H1 (cell line): ENCODE results near the gene DDX51. TPM values are rescaled to one million over a fixed set of nuclear protein-coding genes. Genes with fewer than 3 reads are reported as not detected.

Experiments used
- CTCF ChIA-PET: fragments of 300-600 bp; sonication (Branson Sonifier 250); formaldehyde crosslinking; loops from one replicate; lab custom pipeline; 2021; ENCODE audit not compliant: partially characterized antibody; lab: Charles Lee
- POLR2A ChIA-PET: fragments of 300-600 bp; sonication (Branson Sonifier 250); formaldehyde crosslinking; loops from one replicate; lab custom pipeline; 2021; ENCODE audit warnings: inconsistent platforms; ENCODE audit not compliant: partially characterized antibody; lab: Charles Lee
- DNase-seq, 2 experiments: peaks; one replicate each; pipeline versions ENCODE4 v3.0.0 to v3.0.0-alpha.2; 2010 to 2022; ENCODE audit warnings: low spot score in 2 of 2, low read depth in 1 of 2, mixed read lengths in 1 of 2
- FAIRE-seq: peaks from 2 replicates; lab custom pipeline; 2011; peaks lifted over from hg19 to GRCh38; lab: Jason Lieb, UNC
- H2AFZ ChIP-seq: 2 replicates; pipeline ENCODE4 v1.8.1; 2012; ENCODE audit warnings: low read length, inconsistent platforms
- H2AK5ac ChIP-seq: 2 replicates; pipeline ENCODE4 v1.6.1; 2013; ENCODE audit warnings: low read depth, low read length
- H2BK120ac ChIP-seq: replicated peaks from 2 replicates; pipeline ENCODE3; 2013; ENCODE audit warnings: low read depth, low read length, inconsistent platforms
- H2BK12ac ChIP-seq: 2 replicates; pipeline ENCODE4 v1.6.1; 2013; ENCODE audit warnings: low read depth, low read length
- H2BK15ac ChIP-seq: 2 replicates; pipeline ENCODE4 v1.6.1; 2013; ENCODE audit warnings: low read length
- H2BK20ac ChIP-seq: 2 replicates; pipeline ENCODE4 v1.6.1; 2013; ENCODE audit warnings: low read length
- H2BK5ac ChIP-seq: 2 replicates; pipeline ENCODE4 v1.6.1; 2013; ENCODE audit warnings: low read depth, low read length
- H3K14ac ChIP-seq: 2 replicates; pipeline ENCODE4 v1.6.1; 2013; ENCODE audit warnings: inconsistent platforms; ENCODE audit not compliant: insufficient read length
- H3K18ac ChIP-seq: 2 replicates; pipeline ENCODE4 v1.6.1; 2013; ENCODE audit warnings: low read length; ENCODE audit errors: extremely low read depth
- H3K23ac ChIP-seq: 2 replicates; pipeline ENCODE4 v1.6.1; 2013; ENCODE audit warnings: inconsistent platforms; ENCODE audit not compliant: insufficient read length
- H3K23me2 ChIP-seq: 2 replicates; pipeline ENCODE4 v1.6.1; 2013; ENCODE audit warnings: low read depth, low read length
- H3K27ac ChIP-seq: 2 replicates; pipeline ENCODE4 v1.6.1; 2011; ENCODE audit warnings: low read depth, low read length, inconsistent platforms
- H3K27me3 ChIP-seq, 4 experiments: replicated peaks in 1 of 4; 1 replicate in 1 of 4; 2 replicates in 3 of 4; pipeline versions ENCODE4 v1.6.1 to v1.8.1; 2011 to 2013; ENCODE audit warnings: low read length in 3 of 4, mild to moderate bottlenecking in 3 of 4, inconsistent platforms in 2 of 4, mixed read lengths in 2 of 4, moderate library complexity in 1 of 4; ENCODE audit not compliant: control insufficient read depth in 3 of 4, insufficient read depth in 3 of 4; ENCODE audit errors: extremely low read depth in 1 of 4
- H3K36me3 ChIP-seq, 4 experiments: 2 replicates each; pipeline versions ENCODE4 v1.6.1 to v1.8.1; 2011 to 2013; ENCODE audit warnings: mild to moderate bottlenecking in 4 of 4, low read length in 3 of 4, moderate library complexity in 2 of 4, control low read depth in 1 of 4, inconsistent platforms in 1 of 4; ENCODE audit not compliant: insufficient read depth in 4 of 4, control insufficient read depth in 2 of 4
- H3K4ac ChIP-seq: replicated peaks from 2 replicates; pipeline ENCODE3; 2013; ENCODE audit warnings: low read length, low read depth, mixed read lengths, inconsistent platforms; ENCODE audit not compliant: insufficient read length
- H3K4me1 ChIP-seq, 4 experiments: replicated peaks in 1 of 4; 1 replicate in 1 of 4; 2 replicates in 3 of 4; pipeline versions ENCODE4 v1.6.1 to v1.8.1; 2011 to 2013; ENCODE audit warnings: low read length in 3 of 4, inconsistent platforms in 2 of 4, mixed read lengths in 1 of 4; ENCODE audit not compliant: insufficient read depth in 4 of 4, control insufficient read depth in 3 of 4
- H3K4me2 ChIP-seq, 2 experiments: 2 replicates each; pipeline versions ENCODE4 v1.6.1 to v1.8.1; 2011 to 2013; ENCODE audit warnings: low read depth in 2 of 2, low read length in 2 of 2, control low read depth in 1 of 2, inconsistent platforms in 1 of 2, mild to moderate bottlenecking in 1 of 2; ENCODE audit not compliant: insufficient read depth in 1 of 2
- H3K4me3 ChIP-seq, 4 experiments: fragments of 200-600, 300-600 bp in 1 of 4; sonication (generic), shearing (Covaris generic), sonication (Bioruptor Twin) in 1 of 4; 2 replicates each; pipeline versions ENCODE4 v1.5.1 to v1.8.1; 2011 to 2016; ENCODE audit warnings: low read length in 4 of 4, low read depth in 3 of 4, control low read depth in 2 of 4, inconsistent platforms in 2 of 4, mild to moderate bottlenecking in 2 of 4, mixed read lengths in 1 of 4, moderate library complexity in 1 of 4; ENCODE audit not compliant: insufficient read depth in 2 of 4; ENCODE audit errors: extremely low read depth in 1 of 4
- H3K56ac ChIP-seq: replicated peaks from 2 replicates; pipeline ENCODE3; 2013; ENCODE audit warnings: low read depth, mild to moderate bottlenecking, mixed read lengths, low read length, inconsistent platforms; ENCODE audit not compliant: insufficient read length
- H3K79me1 ChIP-seq: 2 replicates; pipeline ENCODE4 v1.6.1; 2013; ENCODE audit warnings: low read depth, low read length, control low read depth
- H3K79me2 ChIP-seq, 2 experiments: 2 replicates each; pipeline versions ENCODE4 v1.6.1 to v1.8.1; 2012 to 2013; ENCODE audit warnings: low read length in 2 of 2, mild to moderate bottlenecking in 2 of 2, inconsistent platforms in 1 of 2; ENCODE audit not compliant: insufficient read depth in 2 of 2, control insufficient read depth in 1 of 2
- H3K9ac ChIP-seq, 4 experiments: replicated peaks in 1 of 4; 1 replicate in 1 of 4; 2 replicates in 3 of 4; pipeline versions ENCODE4 v1.6.1 to v1.8.1; 2011 to 2013; ENCODE audit warnings: low read depth in 3 of 4, low read length in 3 of 4, control low read depth in 2 of 4, mild to moderate bottlenecking in 2 of 4, moderate library complexity in 2 of 4, inconsistent platforms in 1 of 4; ENCODE audit errors: extremely low read depth in 1 of 4
- H3K9me3 ChIP-seq, 2 experiments: 2 replicates each; pipeline versions ENCODE4 v1.6.1 to v1.8.1; 2012 to 2013; ENCODE audit warnings: mild to moderate bottlenecking in 2 of 2, moderate library complexity in 2 of 2, control low read depth in 1 of 2, inconsistent platforms in 1 of 2, low read depth in 1 of 2, low read length in 1 of 2, mixed read lengths in 1 of 2; ENCODE audit not compliant: insufficient read depth in 2 of 2
- H4K20me1 ChIP-seq, 2 experiments: replicated peaks in 1 of 2; 2 replicates each; pipeline versions ENCODE3 to v1.8.1; 2011 to 2013; ENCODE audit warnings: inconsistent platforms in 2 of 2, low read length in 2 of 2, mild to moderate bottlenecking in 1 of 2; ENCODE audit not compliant: insufficient read depth in 2 of 2, control insufficient read depth in 1 of 2
- H4K5ac ChIP-seq: 2 replicates; pipeline ENCODE4 v1.6.1; 2013; ENCODE audit warnings: low read length, low read depth, mixed read lengths, inconsistent platforms; ENCODE audit not compliant: insufficient read length
- H4K8ac ChIP-seq: 2 replicates; pipeline ENCODE4 v1.8.0; 2013; ENCODE audit warnings: mild to moderate bottlenecking, moderate library complexity, low read length, inconsistent platforms; ENCODE audit not compliant: insufficient read depth; ENCODE audit errors: extremely low read depth
- H4K91ac ChIP-seq: replicated peaks from 2 replicates; pipeline ENCODE3; 2013; ENCODE audit warnings: low read length, mixed read lengths, inconsistent platforms; ENCODE audit not compliant: insufficient read length
- KDM1A ChIP-seq: fragments of 200-600, 300-600 bp; sonication (generic); IDR thresholded peaks from 2 replicates; pipeline ENCODE4 v1.7.1; 2016; ENCODE audit warnings: mild to moderate bottlenecking, low read length, borderline replicate concordance
- MAFK ChIP-seq: IDR thresholded peaks from 2 replicates; pipeline ENCODE4 v1.6.1; 2012; ENCODE audit warnings: low read depth, mild to moderate bottlenecking, improper control_type of control experiment, low read length
- PHF8 ChIP-seq: fragments of 200-600 bp; sonication (generic); conservative IDR thresholded peaks from 2 replicates; pipeline ENCODE4 v1.7.1; 2012; ENCODE audit warnings: low read depth, mild to moderate bottlenecking, inconsistent platforms, low read length, moderate library complexity
- SRF ChIP-seq: IDR thresholded peaks from 2 replicates; pipeline ENCODE4 v1.6.1; 2011; ENCODE audit warnings: mild to moderate bottlenecking, low read depth, low read length, moderate library complexity
- WGBS, 2 experiments: shearing (Covaris generic) in 1 of 2; methylation state at CpG; one replicate each; pipeline versions ENCODE4 v1.1.6 to v1.1.7; 2013 to 2015; ENCODE audit warnings: low lambda C conversion rate in 2 of 2, mixed read lengths in 2 of 2, inconsistent platforms in 1 of 2, low coverage in 1 of 2, missing lambda C conversion rate in 1 of 2; ENCODE audit not compliant: insufficient replicate concordance in 2 of 2, insufficient coverage in 1 of 2, insufficient read length in 1 of 2; ENCODE audit errors: extremely low coverage in 1 of 2, missing lambda C conversion rate in 1 of 2; 5-methylcytosine and 5-hydroxymethylcytosine counted together
- polyA plus RNA-seq, 7 experiments: library from polyadenylated mRNA; depleted of rRNA in 3 of 7; stranded (reverse) in 5 of 7; unstranded in 2 of 7; fragments of >200 nt in 5 of 7; fragments of 200-250 nt in 2 of 7; gene quantifications; 1 replicate in 5 of 7; 2 replicates in 1 of 7; 4 replicates in 1 of 7; pipeline versions ENCODE4 v1.2.1 to v1.2.3, GENCODE V29; 2011 to 2013; ENCODE audit warnings: missing spikeins in 2 of 7, mixed read lengths in 2 of 7
- total RNA-seq: library from RNA; stranded (reverse); fragmentation: NEBNext Ultra II Directional; extraction: Animal tissue kit (Norgen Biotek cat#: 25700); gene quantifications from 2 replicates; pipeline ENCODE4 v1.2.1, GENCODE V29; 2021

DDX51 gene
- total and polyA plus RNA-seq, 2 of the 8 experiments (the other 6 are each of a cell fraction or from before 2014, with no cell fraction given), result 11.2 to 24.4 TPM

GRCh38 chr12:132167611-132168310 is 23.6 kb upstream of the DDX51 start:
- Histone ChIP-seq H3K18ac (no peak overlapping the region), H3K27ac (no peak overlapping the region), H3K79me2 (no peaks in the 10 kb centered on the region), H2BK20ac (no peak overlapping the region), H3K79me1 (no peaks in the 10 kb centered on the region), H3K23me2 (peaks cover 15% of the 10 kb centered on the region; the same call in 1 of the 2 replicates), H2BK5ac (no peak overlapping the region), H3K4ac (no peak overlapping the region), H3K4me1 (no peaks in the 10 kb centered on the region; a peak in 1 of 7 replicates), H2AK5ac (no peak overlapping the region), H3K9ac (no peak overlapping the region), H3K27me3 (peaks cover 0 to 12% (median 8%) of the 10 kb centered on the region in 4 experiments; a peak in 4 of 7 replicates), H4K91ac (no peak overlapping the region), H3K4me3 (no peak overlapping the region), H4K8ac (no peak overlapping the region), H3K36me3 (no peaks in the 10 kb centered on the region), H2AFZ (no peak overlapping the region), H2BK12ac (no peak overlapping the region), H3K14ac (no peak overlapping the region), H4K5ac (no peak overlapping the region), H2BK120ac (no peak overlapping the region), H4K20me1 (peaks cover 0 to 11% of the 10 kb centered on the region in 2 experiments), H3K23ac (no peak overlapping the region), H3K56ac (no peak overlapping the region), H2BK15ac (no peak overlapping the region), H3K9me3 (no peaks in the 10 kb centered on the region), H3K4me2 (no peak overlapping the region)
- no peak for DNase-seq
- ChIA-PET POLR2A (interaction anchor here (0.6 to 1.5 kb wide), 5 partner anchors 12 to 202 kb away, joined by 3 read pairs; no protein-coding TSS in a partner anchor), CTCF (interaction anchor here (0.9 to 1.4 kb wide), 5 partner anchors 11 to 247 kb away, joined by 3 to 4 read pairs (median 4); no protein-coding TSS in a partner anchor)
- 89% methylated on average over 29 of the region's 30 CpGs; no CpG with 5 or more reads in 1 of the 2 experiments for WGBS, 2 experiments
- FAIRE-seq, result no peak
- TF ChIP-seq PHF8 (no peak), KDM1A (no peak), MAFK (no peak), SRF (no peak)
